Type B pancreatic cell (in vitro differentiated cells): ENCODE data around the gene PDLIM1. TPM values are rescaled to one million over a fixed set of nuclear protein-coding genes. Genes with fewer than 3 reads are reported as not detected.

Source experiments
- DNase-seq: peaks from one replicate; pipeline ENCODE4 v3.0.0; 2021; ENCODE audit warnings: mixed read lengths; ENCODE audit not compliant: unreplicated experiment; ENCODE audit errors: extremely low spot score
- H3K27ac Mint-ChIP-seq: 2 replicates; pipeline ENCODE4 v1.8.0; 2021; ENCODE audit warnings: mild to moderate bottlenecking, mixed read lengths
- H3K27me3 Mint-ChIP-seq: 2 replicates; pipeline ENCODE4 v1.8.0; 2021; ENCODE audit warnings: mixed read lengths
- H3K36me3 Mint-ChIP-seq: 2 replicates; pipeline ENCODE4 v1.8.0; 2021; ENCODE audit warnings: mixed read lengths
- H3K4me1 Mint-ChIP-seq: one replicate; pipeline ENCODE4 v1.8.0; 2021; ENCODE audit warnings: mixed read lengths; ENCODE audit not compliant: unreplicated experiment
- H3K4me3 Mint-ChIP-seq: 2 replicates; pipeline ENCODE4 v1.8.0; 2021; ENCODE audit warnings: mild to moderate bottlenecking, mixed read lengths
- H3K9me3 Mint-ChIP-seq: 2 replicates; pipeline ENCODE4 v1.8.0; 2021; ENCODE audit warnings: mixed read lengths
- CTCF ChIP-seq: fragments of 200-600 bp; sonication (generic); conservative IDR thresholded peaks from 2 replicates; pipeline ENCODE4 v1.5.0; 2021; ENCODE audit warnings: antibody characterized with exemption, mild to moderate bottlenecking
- total RNA-seq: library from RNA; stranded (reverse); gene quantifications from 2 replicates; pipeline ENCODE4 v1.2.1, GENCODE V29; 2021; ENCODE audit warnings: low replicate concordance

Gene PDLIM1
- total RNA-seq, 1 donor from 2014 or later: 171 TPM

DNA sequence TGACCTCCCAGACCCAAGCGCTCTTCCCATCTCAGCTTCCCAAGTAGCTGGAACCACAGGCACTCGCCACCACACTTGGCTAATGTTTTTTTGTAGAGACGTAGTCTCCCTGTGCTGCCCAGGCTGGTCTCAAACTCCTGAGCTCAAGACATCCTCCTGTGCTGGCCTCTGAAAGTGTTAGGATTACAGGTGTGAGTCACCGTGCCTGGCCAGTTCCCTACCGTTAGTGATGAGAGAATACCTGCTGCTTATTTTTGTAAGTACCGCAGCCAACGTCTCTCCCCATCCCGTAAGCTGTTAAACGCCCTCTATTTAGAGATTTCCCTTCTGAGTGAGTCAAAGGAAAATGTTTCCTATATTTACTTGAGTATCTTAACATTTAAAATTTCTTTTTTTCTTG lies 38.5 kb upstream of the PDLIM1 start:
- peaks cover 9% of the 10 kb centered on the region for H3K4me1 Mint-ChIP-seq

DNA sequence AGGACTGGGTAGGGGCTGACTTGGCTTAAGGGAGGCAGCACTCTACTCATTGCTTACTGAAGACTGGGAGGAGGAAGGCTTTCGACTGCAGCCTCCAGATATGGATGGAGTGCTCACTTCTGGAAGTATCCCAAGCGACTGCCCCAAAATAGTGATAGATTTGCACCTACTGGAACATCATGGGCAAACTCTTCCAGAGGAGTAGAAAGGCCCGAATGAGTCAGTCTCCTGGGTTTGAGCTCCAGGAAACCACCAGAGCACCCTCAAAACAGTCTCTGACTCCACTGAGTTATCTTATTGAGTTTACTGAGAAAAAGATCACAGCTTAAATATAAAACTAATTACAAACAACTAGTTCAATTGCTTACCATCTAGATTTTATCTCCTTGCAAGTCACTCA lies 37.2 kb upstream of the PDLIM1 start:
- no peak for TF ChIP-seq CTCF
- Mint-ChIP-seq H3K4me3 (no peak overlapping the region), H3K9me3 (peaks cover 5% of the 10 kb centered on the region), H3K27me3 (no peaks in the 10 kb centered on the region), H3K36me3 (peaks cover 16% of the 10 kb centered on the region), H3K27ac (no peak overlapping the region), H3K4me1 (peaks cover 9% of the 10 kb centered on the region)
- DNase-seq: no peak

More for the DNA sequence above, 38.5 kb upstream of the PDLIM1 start:
- no peak for TF ChIP-seq CTCF
- peaks cover 5% of the 10 kb centered on the region for H3K9me3 Mint-ChIP-seq
- H3K4me3 Mint-ChIP-seq: no peak overlapping the region
- H3K27ac Mint-ChIP-seq: peak overlapping the region; percentile 89
- peaks cover 19% of the 10 kb centered on the region for H3K36me3 Mint-ChIP-seq
- no peak for DNase-seq
- no peaks in the 10 kb centered on the region for H3K27me3 Mint-ChIP-seq

- no peak for DNase-seq
- Mint-ChIP-seq H3K36me3 (peaks cover 13% of the 10 kb centered on the region), H3K4me3 (no peak overlapping the region), H3K4me1 (peaks cover 9% of the 10 kb centered on the region), H3K9me3 (peaks cover 5% of the 10 kb centered on the region), H3K27ac (no peak overlapping the region), H3K27me3 (no peaks in the 10 kb centered on the region)
- no peak for TF ChIP-seq CTCF
Measured at GRCh38 chr10:95327367-95327766, 36.6 kb upstream of the PDLIM1 start.

DNA sequence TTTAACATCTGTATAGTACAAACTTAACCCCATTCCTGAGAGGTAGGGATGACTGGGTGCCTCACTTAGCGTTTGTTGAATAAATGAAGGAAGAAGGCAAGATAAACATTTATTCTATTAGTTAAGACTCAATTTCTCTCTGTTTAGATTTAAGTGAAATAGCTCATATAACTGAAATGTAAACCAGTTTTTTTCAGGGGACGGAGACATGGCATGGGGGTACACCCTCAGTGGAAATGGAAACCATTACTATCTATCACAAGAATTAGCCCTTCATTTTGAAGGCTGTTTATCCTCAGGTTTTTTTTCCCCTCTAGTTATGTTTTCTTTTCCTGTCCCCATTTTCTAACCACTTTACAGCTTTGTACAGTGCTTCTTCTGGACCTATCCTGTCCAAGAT lies 35.6 kb upstream of the PDLIM1 start:
- H3K4me1 Mint-ChIP-seq: peaks cover 9% of the 10 kb centered on the region
- no peak for DNase-seq
- H3K36me3 Mint-ChIP-seq: peaks cover 7% of the 10 kb centered on the region
- no peak overlapping the region for H3K27ac Mint-ChIP-seq
- H3K9me3 Mint-ChIP-seq: peaks cover 5% of the 10 kb centered on the region
- no peak for TF ChIP-seq CTCF
- H3K4me3 Mint-ChIP-seq: no peak overlapping the region
- H3K27me3 Mint-ChIP-seq: no peaks in the 10 kb centered on the region

DNA sequence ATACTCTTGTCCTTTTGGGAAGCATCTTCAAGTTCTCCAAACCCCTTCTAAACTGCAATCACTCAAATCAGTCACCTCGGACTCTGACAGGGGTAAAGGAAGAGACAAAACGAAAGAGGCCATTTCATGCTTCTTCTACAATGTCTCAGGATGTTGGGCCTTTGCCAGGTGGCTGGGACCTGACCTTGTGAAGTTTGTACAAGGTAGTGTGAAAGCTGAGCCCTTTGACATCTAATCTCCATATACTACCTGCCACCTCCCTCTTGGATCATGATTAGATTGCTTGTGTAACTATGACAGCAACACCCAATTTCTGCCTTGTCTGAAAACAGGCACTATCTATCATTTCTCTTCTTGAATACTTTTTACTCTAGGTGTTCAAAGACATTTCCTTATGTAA lies 35.1 kb upstream of the PDLIM1 start:
- no peak for DNase-seq
- no peak overlapping the region for H3K27ac Mint-ChIP-seq
- no peak overlapping the region for H3K4me3 Mint-ChIP-seq
- H3K4me1 Mint-ChIP-seq: peaks cover 9% of the 10 kb centered on the region
- H3K27me3 Mint-ChIP-seq: no peaks in the 10 kb centered on the region
- H3K9me3 Mint-ChIP-seq: peaks cover 5% of the 10 kb centered on the region
- TF ChIP-seq CTCF: no peak
- peaks cover 9% of the 10 kb centered on the region for H3K36me3 Mint-ChIP-seq
